Vagina (tissue), 2 donors: ENCODE results near the gene AQP9.

Source experiments
- POLR2A ChIP-seq, 2 donors: fragments of 450-650 bp; IDR thresholded peaks; one replicate each; pipeline ENCODE4 v1.6.1; 2017; ENCODE audit warnings: antibody characterized with exemption in 2 of 2, mild to moderate bottlenecking in 2 of 2, moderate library complexity in 2 of 2
- POLR2AphosphoS5 ChIP-seq, 2 donors: sonication (generic); formaldehyde crosslinking; IDR thresholded peaks; one replicate each; pipeline ENCODE4 v1.9.0; 2017; ENCODE audit warnings: antibody characterized with exemption in 2 of 2, mild to moderate bottlenecking in 2 of 2, low read depth in 1 of 2; ENCODE audit not compliant: insufficient read depth in 1 of 2

DNA sequence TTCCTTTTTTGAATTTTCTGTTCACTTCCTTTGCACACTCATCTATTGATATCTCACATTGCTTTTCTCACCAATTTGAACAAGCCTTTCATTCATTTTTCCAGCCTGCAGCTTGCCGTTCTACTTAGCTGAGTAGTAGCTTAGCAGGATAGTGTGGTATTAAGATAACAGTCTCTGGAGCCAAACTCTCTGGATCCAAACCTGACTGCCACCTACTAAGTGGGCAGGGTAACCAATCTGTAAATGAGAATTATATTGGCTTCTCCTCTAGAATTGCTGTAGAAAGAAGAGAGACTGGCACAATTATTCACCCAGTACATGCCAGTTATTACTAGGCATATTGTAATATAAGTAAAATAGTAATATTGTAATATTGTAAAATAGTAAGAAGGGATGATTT is 40.5 kb downstream of the AQP9 start:
- TF ChIP-seq POLR2AphosphoS5 (IDR thresholded peaks at IDR 0.05; ENCODE audit: insufficient read depth in 1 of 2, low read depth in 1 of 2) (no peak), POLR2A (IDR thresholded peaks at IDR 0.05) (no peak)
